HAP-1 (cell line): Measurements from ENCODE around the gene ANTXR1.
A peak's percentile ranks its signal among the peaks of the same experiment; 100 is the strongest.

ENCODE experiments used
- DNase-seq, 2 experiments: peaks; one replicate each; pipeline ENCODE4 v3.0.0-alpha.2; 2016 to 2020; ENCODE audit warnings: low spot score in 2 of 2
- H3K27me3 ChIP-seq: fragments of 250-450 bp; sonication (Bioruptor Pico); 2 replicates; pipeline ENCODE4 v1.5.1; 2020; ENCODE audit warnings: low read depth, mild to moderate bottlenecking, moderate library complexity
- H3K36me3 ChIP-seq: fragments of 250-450 bp; sonication (Bioruptor Pico); replicated peaks from 2 replicates; pipeline ENCODE4 v1.5.1; 2020; ENCODE audit warnings: mild to moderate bottlenecking
- H3K4me1 ChIP-seq: fragments of 250-450 bp; sonication (Bioruptor Pico); 2 replicates; pipeline ENCODE4 v1.5.1; 2020; ENCODE audit warnings: mild to moderate bottlenecking
- H3K4me3 ChIP-seq: fragments of 250-450 bp; sonication (Bioruptor Pico); 2 replicates; pipeline ENCODE4 v1.5.1; 2020; ENCODE audit warnings: mild to moderate bottlenecking, moderate library complexity
- H3K9me3 ChIP-seq: fragments of 250-450 bp; sonication (Bioruptor Pico); 2 replicates; pipeline ENCODE4 v1.5.1; 2020; ENCODE audit warnings: mild to moderate bottlenecking, moderate library complexity
- in situ Hi-C: fragments of 300-500 bp; cut with MboI; formaldehyde crosslinking; loops from 3 replicates; pipeline ENCODE4 v1.14.3; 2020; ENCODE audit warnings: low sequenced_read_pairs, inconsistent platforms, mixed read lengths

ANTXR1 gene

GRCh38 chr2:69012310-69013141 lies 453 bp upstream of the ANTXR1 start:
- in situ Hi-C loops: loop anchor here (5.0 kb wide), 1 partner anchor 295 kb away; no protein-coding TSS in a partner anchor
- H3K27me3 ChIP-seq: peaks cover 17% of the 10 kb centered on the region
- peak; percentile 29 to 81 for DNase-seq
- peaks cover 3% of the 10 kb centered on the region; the same call in 1 of the 2 replicates for H3K4me1 ChIP-seq
- H3K9me3 ChIP-seq: no peaks in the 10 kb centered on the region
- H3K4me3 ChIP-seq: peak overlapping the region; percentile 92
- no peaks in the 10 kb centered on the region; the same call in 1 of the 2 replicates for H3K36me3 ChIP-seq

GRCh38 chr2:69013840-69014821 lies 1.2 kb downstream of the ANTXR1 start:
- H3K4me3 ChIP-seq: peak overlapping the region; percentile 92
- in situ Hi-C loops: loop anchor here (5.0 kb wide), 1 partner anchor 293 kb away; no protein-coding TSS in a partner anchor
- H3K27me3 ChIP-seq: peaks cover 17% of the 10 kb centered on the region
- no peaks in the 10 kb centered on the region for H3K9me3 ChIP-seq
- no peaks in the 10 kb centered on the region; the same call in 1 of the 2 replicates for H3K36me3 ChIP-seq
- DNase-seq: peak in 1 of 2 experiments; percentile 40
- peaks cover 5% of the 10 kb centered on the region for H3K4me1 ChIP-seq

- no peak for DNase-seq
- in situ Hi-C loops: no loop called here
- Histone ChIP-seq H3K27me3 (peaks cover 4% of the 10 kb centered on the region; the same call in 1 of the 2 replicates), H3K4me3 (no peak overlapping the region), H3K36me3 (no peaks in the 10 kb centered on the region; the same call in 1 of the 2 replicates), H3K9me3 (no peaks in the 10 kb centered on the region), H3K4me1 (peaks cover 31% of the 10 kb centered on the region)
Observed at GRCh38 chr2:69017080-69017479, 4.1 kb downstream of the ANTXR1 start.

DNA sequence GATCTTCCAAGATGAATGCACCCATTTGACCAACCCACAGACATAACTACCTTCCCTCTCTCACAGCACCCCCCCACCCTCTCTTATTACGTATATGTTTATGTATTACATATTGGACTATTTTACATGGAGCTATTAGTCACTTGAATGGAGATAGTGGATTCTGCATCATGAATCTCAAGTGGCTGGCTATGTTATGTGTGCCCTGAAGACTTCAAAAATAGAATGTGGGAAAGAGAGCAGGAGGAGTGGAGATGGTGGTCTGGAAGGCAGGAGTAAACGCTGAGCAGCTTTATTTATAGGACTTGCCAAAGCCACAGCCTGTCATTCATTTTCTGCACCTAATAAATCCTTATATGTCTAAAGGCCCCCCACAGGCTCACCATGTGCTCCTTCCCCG lies 4.9 kb downstream of the ANTXR1 start:
- H3K9me3 ChIP-seq: no peaks in the 10 kb centered on the region
- no peaks in the 10 kb centered on the region for H3K27me3 ChIP-seq
- DNase-seq: no peak
- no peaks in the 10 kb centered on the region; the same call in 1 of the 2 replicates for H3K36me3 ChIP-seq
- H3K4me3 ChIP-seq: no peak overlapping the region
- H3K4me1 ChIP-seq: peaks cover 31% of the 10 kb centered on the region
- in situ Hi-C loops: no loop called here

DNA sequence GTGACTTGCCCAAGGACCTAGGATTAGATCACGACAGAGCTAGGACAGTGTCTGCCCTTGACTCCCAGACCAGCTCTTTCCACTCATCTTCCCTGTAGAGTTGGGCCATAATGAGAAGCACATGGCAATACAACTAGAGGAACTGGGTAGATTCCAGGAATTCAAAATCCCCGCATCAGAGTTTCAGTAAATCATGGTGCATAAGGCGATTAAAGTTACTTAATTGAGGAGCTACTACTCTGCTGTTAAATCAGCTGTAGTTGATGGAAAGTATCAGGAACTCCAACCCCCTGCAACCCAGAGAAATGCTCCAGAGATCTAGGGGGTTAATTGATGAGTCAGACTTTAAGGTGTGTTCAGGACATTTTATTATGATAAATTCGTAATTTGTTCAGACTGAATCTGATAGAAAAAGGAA lies 5.7 kb downstream of the ANTXR1 start:
- no peak for DNase-seq
- Histone ChIP-seq H3K4me1 (peaks cover 31% of the 10 kb centered on the region), H3K27me3 (no peaks in the 10 kb centered on the region), H3K36me3 (no peaks in the 10 kb centered on the region; the same call in 1 of the 2 replicates), H3K4me3 (no peak overlapping the region), H3K9me3 (no peaks in the 10 kb centered on the region)
- in situ Hi-C loops: no loop called here

DNA sequence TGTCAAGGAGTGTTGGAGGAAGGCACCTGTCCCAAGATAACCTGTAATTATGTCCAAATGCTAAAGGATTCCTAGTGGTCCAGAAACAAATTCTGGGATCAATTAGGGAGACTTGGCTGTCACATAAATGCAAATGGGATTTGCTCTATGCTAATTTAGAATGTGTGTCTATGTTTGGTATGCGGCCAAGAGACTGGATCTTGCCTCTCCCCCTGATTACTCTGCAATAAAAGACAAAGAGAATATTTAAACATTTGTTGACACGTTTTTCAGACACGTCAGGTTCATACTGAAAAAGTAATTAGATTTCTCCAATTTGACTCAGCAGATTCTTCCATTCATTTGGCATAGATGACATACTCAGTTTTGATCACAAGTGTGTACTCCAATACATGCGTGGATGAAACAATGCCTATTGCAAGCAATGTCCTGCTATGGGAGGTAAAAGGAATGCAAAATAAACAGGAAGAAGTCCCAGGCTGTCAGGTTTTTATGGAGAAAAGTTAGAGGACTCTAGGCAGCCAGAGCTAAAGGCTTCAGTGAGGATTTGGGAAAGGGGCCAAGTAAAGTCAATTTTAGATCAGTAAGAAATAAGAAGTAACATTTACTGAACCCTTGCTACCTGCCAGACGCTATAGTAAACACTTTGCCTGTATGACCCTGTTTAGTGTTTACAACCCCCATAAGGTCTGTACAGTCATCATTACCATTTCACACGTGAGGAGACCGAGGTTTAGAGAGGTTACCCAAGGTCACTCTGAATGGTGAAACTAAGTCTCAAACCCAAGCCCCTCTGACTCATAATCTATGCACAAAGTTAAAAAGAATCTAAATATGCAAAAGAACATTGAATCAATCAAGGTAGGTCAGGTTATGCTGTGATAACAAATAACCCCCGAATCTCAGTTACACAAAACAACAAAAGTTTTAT lies 7.8 kb downstream of the ANTXR1 start:
- Histone ChIP-seq H3K4me3 (no peak overlapping the region), H3K4me1 (peaks cover 31% of the 10 kb centered on the region)
- in situ Hi-C loops: no loop called here

GRCh38 chr2:69021727-69022126 lies 8.7 kb downstream of the ANTXR1 start:
- H3K36me3 ChIP-seq: no peaks in the 10 kb centered on the region
- in situ Hi-C loops: no loop called here
- H3K27me3 ChIP-seq: no peaks in the 10 kb centered on the region
- peaks cover 28% of the 10 kb centered on the region for H3K4me1 ChIP-seq
- no peak for DNase-seq
- no peak overlapping the region for H3K4me3 ChIP-seq
- H3K9me3 ChIP-seq: no peaks in the 10 kb centered on the region

More for the DNA sequence above, 7.8 kb downstream of the ANTXR1 start:
- Histone ChIP-seq H3K27me3 (no peaks in the 10 kb centered on the region), H3K9me3 (no peaks in the 10 kb centered on the region), H3K36me3 (no peaks in the 10 kb centered on the region)
- DNase-seq: peak in 1 of 2 experiments; percentile 34

GRCh38 chr2:69022548-69022947 lies 9.6 kb downstream of the ANTXR1 start:
- in situ Hi-C loops: no loop called here
- Histone ChIP-seq H3K36me3 (no peaks in the 10 kb centered on the region), H3K9me3 (no peaks in the 10 kb centered on the region), H3K4me3 (no peak overlapping the region), H3K4me1 (peaks cover 28% of the 10 kb centered on the region), H3K27me3 (no peaks in the 10 kb centered on the region)
- DNase-seq: no peak

GRCh38 chr2:69023236-69023635 lies 10.3 kb downstream of the ANTXR1 start:
- in situ Hi-C loops: no loop called here
- Histone ChIP-seq H3K36me3 (no peaks in the 10 kb centered on the region), H3K27me3 (no peaks in the 10 kb centered on the region), H3K4me3 (no peak overlapping the region), H3K4me1 (peaks cover 28% of the 10 kb centered on the region), H3K9me3 (no peaks in the 10 kb centered on the region)
- no peak for DNase-seq

DNA sequence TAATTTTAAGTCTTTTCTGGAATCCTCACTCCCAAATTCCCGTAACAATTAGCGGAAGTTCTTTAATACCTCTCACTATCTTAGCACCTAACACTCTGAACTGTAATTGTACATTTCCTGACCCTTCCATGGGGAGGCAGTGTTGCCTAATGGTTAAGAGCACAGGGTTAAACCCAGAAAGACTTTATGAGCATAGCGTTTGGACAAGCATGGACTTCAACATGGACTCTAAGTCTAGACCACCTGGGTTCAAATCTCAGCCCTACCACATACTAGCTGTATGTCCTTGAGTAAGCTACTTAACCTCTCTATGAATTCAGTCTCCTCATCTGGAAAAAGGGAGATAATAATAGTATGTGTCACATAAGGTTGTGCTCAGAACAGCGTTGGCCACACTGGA lies 13.0 kb downstream of the ANTXR1 start:
- Histone ChIP-seq H3K27me3 (no peaks in the 10 kb centered on the region), H3K4me3 (no peak overlapping the region), H3K9me3 (no peaks in the 10 kb centered on the region), H3K4me1 (peaks cover 22% of the 10 kb centered on the region), H3K36me3 (no peaks in the 10 kb centered on the region)
- peak in 1 of 2 experiments; percentile 56 for DNase-seq
- in situ Hi-C loops: no loop called here

DNA sequence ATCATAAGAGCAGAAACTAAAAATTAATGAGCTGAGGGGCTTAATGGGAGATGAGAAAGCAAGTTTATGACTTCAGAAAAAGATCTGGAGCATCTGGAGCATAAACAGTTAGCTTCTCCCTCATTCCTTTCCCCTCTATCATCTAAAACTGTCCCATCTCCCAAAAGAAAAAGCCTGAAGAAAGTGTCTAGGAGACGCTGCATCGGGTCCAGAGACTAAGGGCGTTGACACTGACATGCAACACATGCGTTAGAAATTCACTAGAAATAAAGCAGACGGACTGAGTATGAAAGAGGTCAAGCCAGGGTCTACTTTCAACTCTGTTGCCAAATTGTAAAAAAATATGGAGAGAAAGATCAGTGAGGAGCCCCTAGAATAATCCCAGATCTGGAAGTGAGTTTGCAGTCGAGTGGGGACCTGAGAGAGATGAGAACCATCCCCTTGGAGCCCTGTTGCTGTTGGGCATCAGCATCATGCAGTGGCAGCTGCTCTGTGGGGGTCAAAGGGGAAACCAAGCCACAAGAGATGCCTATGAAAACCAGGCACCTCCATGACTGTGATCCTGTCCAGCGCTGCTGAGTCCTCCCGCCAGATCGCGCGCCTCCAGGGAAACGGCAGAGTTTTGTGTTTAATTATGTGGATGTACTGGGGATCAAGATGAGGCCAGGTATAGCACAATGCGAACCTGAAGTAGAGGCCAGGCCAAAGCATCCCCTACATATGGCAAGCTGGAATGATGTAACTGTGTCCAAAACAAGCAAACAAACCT lies 13.9 kb downstream of the ANTXR1 start:
- no peak for DNase-seq
- no peaks in the 10 kb centered on the region for H3K27me3 ChIP-seq
- in situ Hi-C loops: no loop called here
- H3K4me3 ChIP-seq: no peak overlapping the region
- H3K4me1 ChIP-seq: peaks cover 24% of the 10 kb centered on the region
- no peaks in the 10 kb centered on the region for H3K36me3 ChIP-seq
- H3K9me3 ChIP-seq: no peaks in the 10 kb centered on the region

GRCh38 chr2:69030800-69031428 lies 17.9 kb downstream of the ANTXR1 start:
- in situ Hi-C loops: no loop called here
- no peaks in the 10 kb centered on the region for H3K27me3 ChIP-seq
- H3K4me1 ChIP-seq: peaks cover 28% of the 10 kb centered on the region
- peak; percentile 42 to 72 for DNase-seq
- no peak overlapping the region for H3K4me3 ChIP-seq
- no peaks in the 10 kb centered on the region for H3K9me3 ChIP-seq
- H3K36me3 ChIP-seq: no peaks in the 10 kb centered on the region
